Measurements from ENCODE around the gene NFE2L2.
"Not testable (repeated sequence)": the region's sequence is repeated elsewhere in the genome, so short reads cannot be mapped to it uniquely, and the experiment has no call there.

NFE2L2 gene

DNA sequence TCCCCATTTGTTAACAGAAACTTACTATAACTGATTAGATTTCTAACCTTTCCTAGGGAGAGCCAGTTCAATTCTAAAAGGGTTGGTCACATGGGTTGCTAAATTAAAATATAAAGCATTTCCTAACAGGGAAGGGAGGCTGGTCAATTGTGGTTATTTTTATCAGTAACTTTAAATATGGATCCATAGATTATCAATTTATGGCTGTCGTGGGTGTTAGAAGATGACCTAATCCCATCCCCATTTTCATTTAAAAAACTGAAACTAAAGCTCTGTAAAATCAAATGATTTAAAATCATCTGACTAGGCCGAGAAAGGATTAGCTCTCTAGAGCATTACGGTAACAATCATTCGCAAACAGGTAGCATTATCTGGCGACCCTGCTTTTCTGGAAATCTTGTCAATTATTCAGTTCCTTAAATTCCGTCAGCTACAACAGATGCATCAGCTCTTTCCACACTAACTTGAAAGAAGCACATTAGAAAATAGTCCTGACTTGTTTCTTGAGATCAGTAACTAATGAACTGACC, 52.9 kb downstream of the NFE2L2 start:
- 0% methylated on average over 5 of the region's 6 CpGs for WGBS (ENCODE audit: insufficient coverage)
- POLR2A ChIA-PET, result interaction anchor here (0.5 to 2.5 kb wide), 6 partner anchors 14 to 252 kb away, joined by 3 to 31 read pairs (median 4); partner anchors contain the start of gene NFE2L2
- CTCF ChIA-PET, result interaction anchor here (0.9 kb wide), 1 partner anchor 10 kb away, joined by 5 read pairs; no protein-coding TSS in a partner anchor

GRCh38 chr2:177211169-177211568, 53.4 kb downstream of the NFE2L2 start:
- H3K36me3 ChIP-seq (ENCODE audit: control insufficient read depth in 4 of 4, insufficient read depth in 4 of 4, low read length in 3 of 4), result peaks cover 1 to 21% (median 7%) of the 10 kb centered on the region in 4 experiments
- POLR2A ChIA-PET, result interaction anchor here (0.5 to 2.5 kb wide), 3 partner anchors 14 to 53 kb away, joined by 4 to 31 read pairs (median 4); partner anchors contain the start of gene NFE2L2

More for the DNA sequence above, 52.9 kb downstream of the NFE2L2 start:
- peak in 1 of 3 donors; percentile 18 for DNase-seq
- Histone ChIP-seq H3K36me3 (ENCODE audit: control insufficient read depth in 4 of 4, insufficient read depth in 4 of 4, low read length in 3 of 4) (peaks cover 5 to 25% (median 11%) of the 10 kb centered on the region in 4 experiments), H3K4me1 (ENCODE audit: control extremely low read depth in 1 of 4, control insufficient read depth in 4 of 4, insufficient read depth in 4 of 4, low read length in 3 of 4) (peaks cover 20 to 36% (median 29%) of the 10 kb centered on the region in 4 experiments), H3K4me3 (ENCODE audit: control insufficient read depth in 1 of 7, extremely low read depth in 1 of 7, insufficient read depth in 4 of 7, low read depth in 2 of 7, low read length in 6 of 7) (peak overlapping the region in 6 of 7 experiments; percentile 47 to 97 (median 73)), H3K27me3 (replicated peaks in 2 of 5; ENCODE audit: control insufficient read depth in 4 of 5, insufficient read depth in 5 of 5, low read length in 4 of 5) (no peaks in the 10 kb centered on the region), H3K27ac (ENCODE audit: insufficient read depth in 1 of 2, low read depth in 1 of 2, low read length in 2 of 2, poor library complexity in 1 of 2, severe bottlenecking in 2 of 2) (peak overlapping the region; percentile 100), H3K9me3 (ENCODE audit: control extremely low read depth in 1 of 5, control insufficient read depth in 4 of 5, insufficient read depth in 2 of 5, low read depth in 1 of 5, low read length in 4 of 5) (no peaks in the 10 kb centered on the region)

GRCh38 chr2:177207101-177207500, 57.4 kb downstream of the NFE2L2 start:
- 86% methylated on average over 2 of the region's 2 CpGs for WGBS (ENCODE audit: insufficient coverage)
- peaks cover 10 to 17% (median 15%) of the 10 kb centered on the region in 4 experiments for H3K4me1 ChIP-seq (ENCODE audit: control extremely low read depth in 1 of 4, control insufficient read depth in 4 of 4, insufficient read depth in 4 of 4, low read length in 3 of 4)
- POLR2A ChIA-PET, result no interaction called here
- H3K9me3 ChIP-seq (ENCODE audit: control extremely low read depth in 1 of 5, control insufficient read depth in 4 of 5, insufficient read depth in 2 of 5, low read depth in 1 of 5, low read length in 4 of 5), result no peaks in the 10 kb centered on the region
- no peak for DNase-seq
- no peaks in the 10 kb centered on the region for H3K36me3 ChIP-seq (ENCODE audit: control insufficient read depth in 4 of 4, insufficient read depth in 4 of 4, low read length in 3 of 4)
- H3K27me3 ChIP-seq (replicated peaks in 2 of 5; ENCODE audit: control insufficient read depth in 4 of 5, insufficient read depth in 5 of 5, low read length in 4 of 5), result no peaks in the 10 kb centered on the region
- H3K4me3 ChIP-seq (ENCODE audit: control insufficient read depth in 1 of 7, extremely low read depth in 1 of 7, insufficient read depth in 4 of 7, low read depth in 2 of 7, low read length in 6 of 7), result no peak overlapping the region
- CTCF ChIA-PET, result no interaction called here
- no peak overlapping the region for H3K27ac ChIP-seq (ENCODE audit: insufficient read depth in 1 of 2, low read depth in 1 of 2, low read length in 2 of 2, poor library complexity in 1 of 2, severe bottlenecking in 2 of 2)

More at GRCh38 chr2:177211169-177211568, 53.4 kb downstream of the NFE2L2 start:
- Histone ChIP-seq H3K9me3 (ENCODE audit: control extremely low read depth in 1 of 5, control insufficient read depth in 4 of 5, insufficient read depth in 2 of 5, low read depth in 1 of 5, low read length in 4 of 5) (no peaks in the 10 kb centered on the region), H3K27me3 (replicated peaks in 2 of 5; ENCODE audit: control insufficient read depth in 4 of 5, insufficient read depth in 5 of 5, low read length in 4 of 5) (no peaks in the 10 kb centered on the region), H3K4me1 (ENCODE audit: control extremely low read depth in 1 of 4, control insufficient read depth in 4 of 4, insufficient read depth in 4 of 4, low read length in 3 of 4) (peaks cover 20 to 36% (median 29%) of the 10 kb centered on the region in 4 experiments), H3K27ac (ENCODE audit: insufficient read depth in 1 of 2, low read depth in 1 of 2, low read length in 2 of 2, poor library complexity in 1 of 2, severe bottlenecking in 2 of 2) (peak overlapping the region; percentile 100), H3K4me3 (ENCODE audit: control insufficient read depth in 1 of 7, extremely low read depth in 1 of 7, insufficient read depth in 4 of 7, low read depth in 2 of 7, low read length in 6 of 7) (peak overlapping the region in 6 of 7 experiments; percentile 47 to 97 (median 73))
- CTCF ChIA-PET, result interaction anchor here (0.9 kb wide), 1 partner anchor 9 kb away, joined by 5 read pairs; no protein-coding TSS in a partner anchor
- 75% methylated on average over 6 of the region's 7 CpGs for WGBS (ENCODE audit: insufficient coverage)
- no peak for DNase-seq

DNA sequence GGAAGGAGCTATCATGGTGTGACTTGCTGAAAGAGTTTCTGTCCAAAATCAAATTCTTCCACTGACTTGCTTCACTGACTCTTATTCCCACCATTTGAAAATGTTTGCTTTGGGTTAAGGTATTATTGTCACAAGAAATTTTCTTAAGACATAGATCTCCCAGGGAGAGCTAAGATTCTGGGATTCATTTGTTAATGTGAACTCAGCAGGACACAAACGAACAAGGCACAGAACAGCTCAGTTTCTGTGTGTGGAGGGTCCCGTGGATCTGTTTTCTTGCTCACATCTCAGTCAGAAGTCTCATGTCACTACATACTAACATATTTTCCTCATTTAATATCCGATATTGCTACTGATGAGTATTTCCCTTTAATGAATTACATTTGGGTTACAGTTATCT, 60.1 kb downstream of the NFE2L2 start:
- Histone ChIP-seq H3K4me3 (ENCODE audit: control insufficient read depth in 1 of 7, extremely low read depth in 1 of 7, insufficient read depth in 4 of 7, low read depth in 2 of 7, low read length in 6 of 7) (no peak overlapping the region), H3K27ac (ENCODE audit: insufficient read depth in 1 of 2, low read depth in 1 of 2, low read length in 2 of 2, poor library complexity in 1 of 2, severe bottlenecking in 2 of 2) (no peak overlapping the region), H3K27me3 (replicated peaks in 2 of 5; ENCODE audit: control insufficient read depth in 4 of 5, insufficient read depth in 5 of 5, low read length in 4 of 5) (no peaks in the 10 kb centered on the region), H3K36me3 (ENCODE audit: control insufficient read depth in 4 of 4, insufficient read depth in 4 of 4, low read length in 3 of 4) (no peaks in the 10 kb centered on the region), H3K4me1 (ENCODE audit: control extremely low read depth in 1 of 4, control insufficient read depth in 4 of 4, insufficient read depth in 4 of 4, low read length in 3 of 4) (no peaks in the 10 kb centered on the region), H3K9me3 (ENCODE audit: control extremely low read depth in 1 of 5, control insufficient read depth in 4 of 5, insufficient read depth in 2 of 5, low read depth in 1 of 5, low read length in 4 of 5) (no peaks in the 10 kb centered on the region)
- DNase-seq, result no peak
- ChIA-PET POLR2A (no interaction called here), CTCF (interaction anchor here (1.0 to 2.0 kb wide), 4 partner anchors 8 to 22 kb away, joined by 3 to 5 read pairs (median 3); no protein-coding TSS in a partner anchor)
- WGBS (ENCODE audit: insufficient coverage), result 100% methylated on average over 3 of the region's 3 CpGs

GRCh38 chr2:177201919-177202346, 62.6 kb downstream of the NFE2L2 start:
- DNase-seq, result no peak
- H3K4me3 ChIP-seq (ENCODE audit: control insufficient read depth in 1 of 7, extremely low read depth in 1 of 7, insufficient read depth in 4 of 7, low read depth in 2 of 7, low read length in 6 of 7), result no peak overlapping the region
- 83% methylated on average over 1 of the region's 3 CpGs for WGBS (ENCODE audit: insufficient coverage)
- H3K4me1 ChIP-seq (ENCODE audit: control extremely low read depth in 1 of 4, control insufficient read depth in 4 of 4, insufficient read depth in 4 of 4, low read length in 3 of 4), result no peaks in the 10 kb centered on the region
- CTCF ChIA-PET, result interaction anchor here (0.7 to 2.6 kb wide), 8 partner anchors 10 to 133 kb away, joined by 3 to 7 read pairs (median 4); no protein-coding TSS in a partner anchor
- H3K9me3 ChIP-seq (ENCODE audit: control extremely low read depth in 1 of 5, control insufficient read depth in 4 of 5, insufficient read depth in 2 of 5, low read depth in 1 of 5, low read length in 4 of 5), result no peaks in the 10 kb centered on the region
- no peak overlapping the region for H3K27ac ChIP-seq (ENCODE audit: insufficient read depth in 1 of 2, low read depth in 1 of 2, low read length in 2 of 2, poor library complexity in 1 of 2, severe bottlenecking in 2 of 2)
- POLR2A ChIA-PET, result no interaction called here
- H3K27me3 ChIP-seq (replicated peaks in 2 of 5; ENCODE audit: control insufficient read depth in 4 of 5, insufficient read depth in 5 of 5, low read length in 4 of 5), result no peaks in the 10 kb centered on the region
- H3K36me3 ChIP-seq (ENCODE audit: control insufficient read depth in 4 of 4, insufficient read depth in 4 of 4, low read length in 3 of 4), result no peaks in the 10 kb centered on the region

DNA sequence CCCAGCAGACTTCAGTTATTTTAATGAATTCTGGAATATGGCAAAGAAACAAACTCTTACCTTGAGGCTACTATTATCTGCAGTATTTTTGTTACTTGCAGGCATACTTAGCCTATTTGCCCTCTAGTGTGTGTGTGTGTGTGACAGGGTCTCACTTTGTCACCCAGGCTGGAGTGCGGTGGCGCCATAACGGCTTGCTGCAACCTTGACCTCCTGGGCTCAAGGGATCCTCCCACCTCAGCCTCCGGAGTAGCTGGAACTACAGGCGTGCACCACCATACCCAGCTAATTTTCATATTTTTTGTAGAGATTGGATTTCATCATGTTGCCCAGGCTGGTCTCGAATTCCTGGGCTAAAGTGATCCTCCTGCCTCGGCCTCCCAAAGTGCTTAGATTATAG, 64.1 kb downstream of the NFE2L2 start:
- POLR2A ChIA-PET, result not testable (repeated sequence)
- CTCF ChIA-PET, result interaction anchor here (2.4 to 7.8 kb wide), 2 partner anchors 35 to 63 kb away, joined by 6 to 60 read pairs; no protein-coding TSS in a partner anchor

GRCh38 chr2:177195194-177195593, 69.3 kb downstream of the NFE2L2 start:
- ChIA-PET CTCF (interaction anchor here (1.0 to 7.8 kb wide), 5 partner anchors 9 to 138 kb away, joined by 3 to 60 read pairs (median 4); no protein-coding TSS in a partner anchor), POLR2A (no interaction called here)
- no peaks in the 10 kb centered on the region for H3K36me3 ChIP-seq (ENCODE audit: control insufficient read depth in 4 of 4, insufficient read depth in 4 of 4, low read length in 3 of 4)
- no peaks in the 10 kb centered on the region for H3K4me1 ChIP-seq (ENCODE audit: control extremely low read depth in 1 of 4, control insufficient read depth in 4 of 4, insufficient read depth in 4 of 4, low read length in 3 of 4)
- H3K4me3 ChIP-seq (ENCODE audit: control insufficient read depth in 1 of 7, extremely low read depth in 1 of 7, insufficient read depth in 4 of 7, low read depth in 2 of 7, low read length in 6 of 7), result no peak overlapping the region
- no peak overlapping the region for H3K27ac ChIP-seq (ENCODE audit: insufficient read depth in 1 of 2, low read depth in 1 of 2, low read length in 2 of 2, poor library complexity in 1 of 2, severe bottlenecking in 2 of 2)
- no peaks in the 10 kb centered on the region for H3K27me3 ChIP-seq (replicated peaks in 2 of 5; ENCODE audit: control insufficient read depth in 4 of 5, insufficient read depth in 5 of 5, low read length in 4 of 5)
- DNase-seq, result peak in 1 of 3 donors; percentile 7
- 100% methylated on average over 1 of the region's 1 CpG for WGBS (ENCODE audit: insufficient coverage)
- H3K9me3 ChIP-seq (ENCODE audit: control extremely low read depth in 1 of 5, control insufficient read depth in 4 of 5, insufficient read depth in 2 of 5, low read depth in 1 of 5, low read length in 4 of 5), result no peaks in the 10 kb centered on the region

More for the DNA sequence above, 64.1 kb downstream of the NFE2L2 start:
- not testable (repeated sequence) for H3K36me3 ChIP-seq (ENCODE audit: control insufficient read depth in 4 of 4, insufficient read depth in 4 of 4, low read length in 3 of 4); H3K4me1 ChIP-seq (ENCODE audit: control extremely low read depth in 1 of 4, control insufficient read depth in 4 of 4, insufficient read depth in 4 of 4, low read length in 3 of 4); DNase-seq; H3K9me3 ChIP-seq (ENCODE audit: control extremely low read depth in 1 of 5, control insufficient read depth in 4 of 5, insufficient read depth in 2 of 5, low read depth in 1 of 5, low read length in 4 of 5); H3K27ac ChIP-seq (ENCODE audit: insufficient read depth in 1 of 2, low read depth in 1 of 2, low read length in 2 of 2, poor library complexity in 1 of 2, severe bottlenecking in 2 of 2); H3K4me3 ChIP-seq (ENCODE audit: control insufficient read depth in 1 of 7, extremely low read depth in 1 of 7, insufficient read depth in 4 of 7, low read depth in 2 of 7, low read length in 6 of 7); H3K27me3 ChIP-seq (replicated peaks in 2 of 5; ENCODE audit: control insufficient read depth in 4 of 5, insufficient read depth in 5 of 5, low read length in 4 of 5)
- WGBS (ENCODE audit: insufficient coverage), result 96% methylated on average over 2 of the region's 7 CpGs
